ENCODE results near the gene SLC13A1.

The SLC13A1 gene

DNA sequence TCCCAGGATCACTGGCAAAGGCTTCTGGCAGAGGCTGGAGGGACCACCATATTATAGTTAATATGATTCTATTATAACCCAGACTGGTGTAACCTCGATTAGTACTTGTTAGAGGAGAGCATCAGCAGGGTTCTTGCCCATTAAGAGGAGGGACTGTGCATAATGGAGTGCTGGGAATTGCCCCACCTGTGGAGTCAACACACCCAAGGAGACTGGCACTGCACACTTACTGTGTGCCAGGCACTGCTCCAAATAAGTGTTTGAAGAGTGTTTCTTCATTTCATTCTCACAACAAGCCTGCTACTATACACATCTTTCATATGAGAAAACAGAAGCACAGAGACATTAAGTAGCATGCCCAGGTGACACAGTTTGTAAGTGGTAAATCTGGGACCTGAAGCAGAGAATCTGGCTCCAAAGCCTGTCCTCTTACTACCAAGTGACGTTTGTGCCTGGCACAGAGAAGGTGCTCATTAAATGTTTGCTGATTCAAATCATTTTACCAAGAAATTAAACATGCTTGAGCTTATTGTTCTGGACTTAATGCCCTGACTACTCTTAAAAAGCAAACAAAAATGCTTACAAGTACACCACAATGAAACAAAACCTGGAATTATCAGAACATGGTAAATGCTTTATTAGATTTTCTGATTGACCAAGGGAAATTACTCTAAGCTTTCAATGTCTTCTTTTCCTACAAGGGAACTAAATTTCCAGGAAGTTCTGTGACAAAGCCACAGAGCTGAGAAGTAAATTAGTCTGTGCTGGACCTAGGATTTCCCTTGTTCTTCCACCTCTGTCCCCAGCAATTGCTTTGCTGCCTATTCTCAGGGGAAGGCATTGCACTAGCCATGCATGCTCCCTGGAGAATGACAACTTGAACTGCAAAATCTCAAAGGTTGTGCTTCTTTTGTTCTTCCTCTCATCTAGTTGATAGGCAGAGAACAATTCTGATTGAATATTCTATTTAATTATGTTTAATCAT is 809 bp downstream of the SLC13A1 start:
- in situ Hi-C loops (cut with HindIII; ENCODE audit: low pct_ligation_motif_present, low pct_unique_long_range_greater_than_20kb, low sequenced_read_pairs): no loop called here
- no peak for DNase-seq

DNA sequence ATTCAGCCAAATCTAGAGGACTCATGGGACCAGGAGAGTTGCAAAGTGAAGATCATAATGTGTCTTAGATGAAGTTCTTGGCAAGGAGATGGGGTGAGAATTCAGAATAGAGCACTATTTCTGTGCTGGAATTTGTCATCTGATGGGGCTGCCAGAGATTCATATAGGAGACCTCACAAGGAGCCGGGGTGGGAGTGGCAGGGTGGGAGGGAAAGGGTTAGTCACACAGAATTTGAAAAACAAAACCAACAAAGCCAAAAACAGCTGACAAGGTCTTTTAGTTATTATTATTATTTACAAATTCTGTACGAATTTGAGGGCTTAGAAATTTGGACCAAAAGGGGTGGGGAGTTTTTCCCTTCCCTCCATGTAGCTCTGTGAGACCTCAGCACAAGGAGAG is 1.7 kb downstream of the SLC13A1 start:
- no peak for DNase-seq
- in situ Hi-C loops (cut with HindIII; ENCODE audit: low pct_ligation_motif_present, low pct_unique_long_range_greater_than_20kb, low sequenced_read_pairs): no loop called here

DNA sequence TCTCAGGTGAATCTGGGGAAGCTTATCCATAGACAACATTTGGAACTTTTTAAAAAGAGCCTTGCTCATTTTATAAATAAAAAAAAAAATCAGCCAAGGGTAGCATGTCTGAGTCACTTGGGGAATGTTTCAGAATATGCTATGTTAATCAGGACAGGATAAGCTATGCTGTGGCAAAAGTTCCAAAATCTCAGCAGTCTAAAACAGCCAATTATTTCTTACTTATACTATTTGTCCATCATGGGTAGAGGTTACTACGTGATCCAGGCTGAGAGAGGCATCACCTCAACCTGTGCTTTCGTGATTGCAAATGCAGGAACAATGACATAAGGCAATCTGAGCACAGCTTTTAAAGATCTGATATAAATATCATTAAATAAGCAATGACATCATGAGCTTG is 6.5 kb downstream of the SLC13A1 start:
- DNase-seq: no peak
- in situ Hi-C loops (cut with HindIII; ENCODE audit: low pct_ligation_motif_present, low pct_unique_long_range_greater_than_20kb, low sequenced_read_pairs): no loop called here

DNA sequence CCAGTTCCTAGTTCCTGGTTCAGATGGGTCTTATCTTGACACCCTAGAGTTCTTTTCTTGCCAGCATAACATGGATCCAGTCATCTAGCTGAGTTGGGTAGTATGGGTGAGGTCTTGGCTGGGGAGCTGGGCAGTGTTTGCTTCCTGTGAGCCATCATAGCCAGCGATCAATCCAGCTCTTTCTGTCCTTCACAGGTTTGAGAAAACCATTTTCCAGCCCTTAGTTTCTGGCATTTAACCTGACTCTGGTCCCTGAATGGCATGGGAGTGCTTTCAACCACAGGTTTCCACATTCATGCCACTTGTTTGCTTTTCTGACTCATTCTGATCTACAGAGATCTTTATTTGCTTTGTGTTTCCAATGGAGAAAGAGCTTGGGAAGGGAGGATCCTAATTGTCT is 8.6 kb downstream of the SLC13A1 start:
- no peak for DNase-seq

DNA sequence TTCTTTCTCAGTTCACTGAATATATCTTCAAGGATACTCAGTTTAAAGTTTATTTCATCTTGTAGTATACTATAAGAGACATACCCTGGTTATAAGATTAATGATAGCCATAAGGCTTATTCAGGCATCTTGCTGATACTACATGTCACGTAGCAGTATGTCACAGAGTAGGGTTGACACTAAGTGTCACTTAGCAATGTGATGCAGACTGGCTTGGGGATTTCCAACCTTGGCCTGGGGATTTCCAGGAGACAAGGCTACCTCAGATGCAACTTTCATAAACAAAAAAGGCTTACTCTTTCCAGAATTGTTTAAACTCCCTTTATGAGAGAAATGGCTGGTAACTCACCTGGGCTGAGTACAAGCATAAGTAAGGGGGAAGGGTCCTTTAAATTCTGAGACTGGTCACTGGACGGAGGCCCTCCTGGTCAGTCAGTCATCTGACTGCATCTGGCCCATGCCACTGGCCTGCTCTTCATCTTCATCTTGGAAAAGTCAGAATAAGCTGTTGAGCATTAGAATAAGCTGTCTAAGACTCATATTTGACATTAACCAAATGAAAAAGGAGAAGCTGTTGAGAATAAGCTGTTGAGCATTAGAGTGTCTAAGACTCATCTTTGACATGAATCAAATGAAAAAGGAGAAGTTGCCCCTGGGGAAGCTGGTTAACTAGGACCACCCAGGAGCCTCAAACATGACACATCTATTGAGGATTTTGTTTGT is 9.5 kb downstream of the SLC13A1 start:
- in situ Hi-C loops (cut with HindIII; ENCODE audit: low pct_ligation_motif_present, low pct_unique_long_range_greater_than_20kb, low sequenced_read_pairs): no loop called here
- DNase-seq: no peak

More for the DNA sequence above, 8.6 kb downstream of the SLC13A1 start:
- in situ Hi-C loops (cut with HindIII; ENCODE audit: low pct_ligation_motif_present, low pct_unique_long_range_greater_than_20kb, low sequenced_read_pairs): no loop called here

DNA sequence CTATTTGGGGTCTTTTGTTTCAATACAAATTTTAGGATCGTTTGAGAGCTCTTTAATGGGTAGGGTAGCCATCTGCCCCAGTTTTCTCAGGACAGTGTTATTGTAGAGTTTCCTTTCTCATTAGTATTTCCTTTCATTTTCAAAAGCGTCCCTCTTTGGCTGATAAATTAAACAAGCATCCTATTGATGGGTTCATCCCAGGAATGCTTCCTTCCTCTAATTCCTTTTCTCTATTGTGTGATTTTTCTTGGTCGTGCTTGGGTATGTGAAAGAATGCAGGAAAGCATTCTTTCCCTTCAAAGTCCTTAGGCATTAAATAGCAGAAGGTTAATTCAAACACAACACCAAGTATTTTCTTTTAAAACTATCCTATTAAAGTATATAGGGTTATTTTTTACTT is 14.0 kb downstream of the SLC13A1 start:
- DNase-seq: no peak
- in situ Hi-C loops (cut with HindIII; ENCODE audit: low pct_ligation_motif_present, low pct_unique_long_range_greater_than_20kb, low sequenced_read_pairs): no loop called here

DNA sequence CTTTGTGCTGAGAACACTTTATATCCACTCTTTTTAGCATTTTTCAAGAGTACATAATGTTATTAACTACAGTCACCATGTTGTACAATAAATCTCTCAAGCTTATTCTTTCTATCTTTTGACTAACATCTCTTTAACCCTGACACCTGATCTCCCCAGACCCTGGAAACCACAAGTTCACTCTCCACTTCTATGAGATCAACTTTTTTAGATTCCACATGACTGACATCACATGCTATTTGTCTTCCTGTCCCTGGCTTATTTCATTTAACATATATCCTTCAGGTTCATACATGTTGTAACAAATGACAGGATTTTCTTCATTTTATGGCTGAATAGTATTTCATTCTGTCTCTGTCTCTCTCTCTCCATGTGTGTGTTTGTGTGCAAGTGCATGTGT is 15.5 kb downstream of the SLC13A1 start:
- DNase-seq: no peak
- in situ Hi-C loops (cut with HindIII; ENCODE audit: low pct_ligation_motif_present, low pct_unique_long_range_greater_than_20kb, low sequenced_read_pairs): no loop called here

DNA sequence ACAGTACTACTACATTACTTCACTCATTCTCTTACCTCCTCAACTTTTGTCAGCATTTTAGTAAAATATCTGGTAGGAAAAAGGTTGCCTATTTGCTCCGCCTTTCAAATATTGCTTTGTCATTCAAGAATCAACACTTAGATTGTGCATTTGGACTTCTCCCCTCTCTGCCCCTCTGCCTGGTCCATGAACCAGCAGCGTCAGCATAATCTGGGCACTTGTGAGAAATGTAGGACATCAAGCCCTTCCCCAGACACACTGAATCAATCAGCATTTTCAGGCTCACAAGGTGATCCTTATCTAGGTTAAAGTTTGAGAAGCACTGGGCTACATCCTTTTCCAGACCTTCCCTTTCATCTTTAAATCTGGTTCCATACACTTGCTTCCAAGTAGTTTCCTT is 16.3 kb downstream of the SLC13A1 start:
- in situ Hi-C loops (cut with HindIII; ENCODE audit: low pct_ligation_motif_present, low pct_unique_long_range_greater_than_20kb, low sequenced_read_pairs): no loop called here
- DNase-seq: no peak

DNA sequence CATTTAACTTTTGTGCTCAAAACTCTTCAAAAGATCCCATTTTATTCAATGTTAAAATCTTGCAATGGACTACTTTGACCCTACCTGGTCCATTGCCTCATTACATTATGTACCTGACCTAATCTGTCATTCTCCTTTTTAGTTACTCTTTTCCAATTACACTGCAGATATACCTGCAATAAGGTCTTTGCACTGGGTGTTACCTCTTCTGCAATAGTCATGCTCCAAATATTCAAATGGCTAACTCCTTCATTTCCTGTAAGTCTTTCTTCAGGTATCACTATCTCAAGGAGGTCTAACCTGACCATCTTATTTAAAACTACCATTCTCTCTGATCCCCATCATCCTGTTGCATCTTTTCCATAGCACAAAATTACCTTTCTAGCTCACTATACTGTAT is 22.3 kb downstream of the SLC13A1 start:
- in situ Hi-C loops (cut with HindIII; ENCODE audit: low pct_ligation_motif_present, low pct_unique_long_range_greater_than_20kb, low sequenced_read_pairs): no loop called here

DNA sequence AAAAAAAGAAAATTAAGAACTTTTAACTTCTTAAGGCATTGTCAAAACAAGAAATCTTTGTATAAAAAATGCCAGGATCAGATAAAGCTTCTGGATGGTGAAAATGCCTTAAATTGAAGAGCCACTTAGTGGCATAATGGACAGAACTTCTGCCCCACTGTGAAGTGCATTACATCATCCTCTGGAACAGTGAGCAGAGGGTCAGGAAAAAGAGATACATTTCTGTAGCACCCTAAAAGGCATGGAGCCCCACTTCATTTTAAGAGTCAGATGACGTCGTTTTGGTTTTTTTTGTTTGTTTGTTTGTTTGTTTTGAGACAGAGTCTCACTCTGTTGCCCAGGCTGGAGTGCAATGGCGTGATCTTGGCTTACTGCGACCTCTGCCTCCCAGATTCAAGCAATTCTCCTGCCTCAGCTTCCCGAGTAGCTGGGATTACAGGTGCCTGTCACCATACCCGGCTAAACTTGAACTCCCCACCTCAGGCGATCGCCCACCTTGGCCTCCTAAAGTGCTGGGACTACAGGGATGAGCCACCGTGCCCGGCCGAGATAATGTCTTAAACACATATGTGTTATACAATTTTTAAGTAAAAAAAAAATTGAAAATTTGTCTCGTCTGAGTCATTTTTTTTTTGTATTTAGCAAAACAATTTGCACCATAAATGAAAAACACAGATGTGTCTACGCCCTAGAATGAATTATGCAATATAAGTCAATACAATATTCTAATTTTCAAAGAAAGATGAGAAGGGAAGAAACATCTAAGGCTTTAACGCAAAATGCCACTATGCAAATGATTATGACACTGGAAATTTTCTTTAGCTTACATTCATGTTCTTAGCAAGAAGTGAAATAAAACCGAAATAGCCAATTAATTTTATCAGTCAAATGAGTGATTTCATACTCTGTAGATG is 29.2 kb downstream of the SLC13A1 start:
- in situ Hi-C loops (cut with HindIII; ENCODE audit: low pct_ligation_motif_present, low pct_unique_long_range_greater_than_20kb, low sequenced_read_pairs): no loop called here
- no peak for DNase-seq

More for the DNA sequence above, 22.3 kb downstream of the SLC13A1 start:
- no peak for DNase-seq

DNA sequence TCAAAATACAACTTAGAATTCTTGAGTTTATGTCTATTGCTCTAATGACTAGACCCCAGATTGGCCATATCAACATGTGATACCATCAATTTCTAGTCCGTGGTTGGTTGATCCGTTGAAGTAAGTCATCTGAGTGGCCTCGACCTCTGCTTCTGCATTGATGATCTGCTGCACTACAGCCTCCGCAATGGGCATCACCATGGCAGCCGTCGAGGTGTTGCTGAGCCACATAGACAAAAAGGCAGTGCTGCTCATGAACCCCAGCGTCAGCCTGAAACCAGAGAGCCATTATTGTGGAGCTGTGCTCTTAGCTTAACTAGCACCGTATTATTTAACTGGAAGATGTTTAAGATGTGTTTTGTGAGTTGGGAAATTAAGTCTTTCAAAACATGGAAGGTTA is 30.7 kb downstream of the SLC13A1 start:
- in situ Hi-C loops (cut with HindIII; ENCODE audit: low pct_ligation_motif_present, low pct_unique_long_range_greater_than_20kb, low sequenced_read_pairs): no loop called here
- no peak for DNase-seq

DNA sequence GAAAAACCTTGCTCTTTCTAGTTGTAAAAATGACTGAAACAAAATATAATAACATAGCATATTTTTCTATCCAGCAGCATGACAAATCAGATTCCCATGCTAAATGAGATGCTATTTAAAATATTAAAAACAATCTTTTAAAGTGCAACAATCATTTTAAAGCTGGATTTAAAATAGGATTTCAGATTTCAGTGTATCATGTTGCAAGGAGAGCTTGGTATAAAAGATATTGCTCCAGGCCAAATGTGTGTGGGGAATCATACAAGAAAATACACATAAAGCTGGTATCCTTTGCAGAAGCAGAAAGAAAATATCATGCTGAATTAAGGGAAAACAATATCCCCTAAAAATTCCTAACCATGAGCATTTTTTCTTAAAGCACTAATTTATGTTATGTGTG is 42.2 kb downstream of the SLC13A1 start:
- in situ Hi-C loops (cut with HindIII; ENCODE audit: low pct_ligation_motif_present, low pct_unique_long_range_greater_than_20kb, low sequenced_read_pairs): no loop called here
- no peak for DNase-seq

DNA sequence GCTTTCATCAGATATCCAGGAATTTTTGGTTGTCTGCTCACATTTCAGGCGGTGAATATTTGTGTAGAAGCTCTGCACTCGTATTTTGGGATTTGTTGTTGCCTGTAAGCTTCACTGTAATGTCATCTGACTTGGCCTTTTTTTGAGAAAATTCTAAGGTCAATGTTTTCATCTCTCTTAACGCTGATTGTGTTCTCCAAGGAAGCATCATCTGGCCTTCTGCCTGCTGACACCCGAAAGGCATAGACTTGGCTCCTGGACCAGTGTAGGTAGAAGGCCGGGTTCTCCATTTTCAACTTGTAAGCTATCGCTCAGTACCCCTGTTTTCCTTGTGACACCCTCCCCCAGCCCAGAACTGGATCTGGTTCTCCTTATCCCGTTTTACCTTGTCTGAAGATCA is 44.2 kb downstream of the SLC13A1 start:
- no peak for DNase-seq
- in situ Hi-C loops (cut with HindIII; ENCODE audit: low pct_ligation_motif_present, low pct_unique_long_range_greater_than_20kb, low sequenced_read_pairs): no loop called here

DNA sequence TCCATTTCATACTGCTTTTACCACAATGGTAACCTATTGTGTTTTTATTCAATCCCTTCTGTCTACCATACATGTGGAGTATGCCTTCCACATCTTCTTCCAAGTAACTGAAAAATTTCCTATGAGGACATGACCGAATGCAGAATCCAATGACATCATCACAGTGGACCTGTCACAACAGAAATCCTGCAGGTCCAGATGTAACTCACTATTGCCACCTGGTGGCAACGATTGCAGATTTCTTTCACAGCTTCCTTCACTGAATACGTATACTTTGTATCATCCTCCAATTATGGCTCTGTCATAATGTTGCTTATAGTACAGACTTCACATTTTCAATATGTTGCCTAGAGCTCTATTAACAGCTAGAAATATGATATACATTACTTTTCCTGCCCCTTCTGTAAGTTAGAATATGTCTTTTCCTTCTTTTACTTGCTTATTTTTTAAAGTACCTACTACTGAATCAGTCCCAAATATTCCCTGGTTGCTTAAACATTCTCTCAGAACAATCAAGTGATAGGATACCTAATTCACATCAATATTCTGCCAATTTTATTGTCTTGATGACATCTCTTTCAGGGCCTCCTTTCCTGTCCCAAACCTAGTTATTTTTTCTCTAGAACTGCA is 45.4 kb downstream of the SLC13A1 start:
- in situ Hi-C loops (cut with HindIII; ENCODE audit: low pct_ligation_motif_present, low pct_unique_long_range_greater_than_20kb, low sequenced_read_pairs): no loop called here
- DNase-seq: peak; percentile 91

DNA sequence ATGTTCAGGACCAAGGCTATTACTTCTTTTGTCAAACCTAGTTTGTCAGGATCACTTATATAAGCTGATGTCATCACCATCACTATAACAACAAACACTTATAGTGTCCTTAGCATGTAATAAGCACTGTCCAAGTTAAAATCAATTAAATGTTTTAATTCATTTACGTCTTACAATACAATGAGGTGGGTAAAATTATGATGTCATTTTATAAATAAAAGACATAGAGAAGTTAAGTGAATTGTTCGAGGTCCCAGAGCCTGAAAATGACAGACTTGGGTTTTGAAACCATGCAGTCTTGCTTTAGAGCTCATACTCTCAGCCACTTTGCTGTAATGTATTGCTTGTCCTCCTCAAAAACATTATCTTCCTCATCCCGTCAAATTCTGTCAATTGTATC is 48.3 kb downstream of the SLC13A1 start:
- in situ Hi-C loops (cut with HindIII; ENCODE audit: low pct_ligation_motif_present, low pct_unique_long_range_greater_than_20kb, low sequenced_read_pairs): no loop called here
- DNase-seq: no peak

DNA sequence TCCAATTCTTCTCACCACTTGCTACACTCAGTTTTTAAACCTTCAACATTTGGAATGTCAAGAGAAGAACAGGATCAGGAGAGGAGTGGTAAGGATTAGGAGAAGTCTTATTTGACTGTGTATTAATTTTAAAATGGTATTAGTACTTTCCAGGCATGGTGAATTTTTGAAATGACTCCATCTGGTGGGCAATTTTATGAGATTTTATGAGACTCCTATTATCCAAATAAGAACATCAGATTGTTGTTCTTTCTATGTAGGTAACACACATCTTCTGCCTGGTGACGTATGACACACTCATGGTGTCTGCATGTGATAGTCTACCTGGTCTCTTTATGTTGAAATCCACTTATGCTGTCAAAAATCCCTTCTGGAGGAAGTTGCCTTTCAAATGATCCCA is 51.0 kb downstream of the SLC13A1 start:
- DNase-seq: no peak
- in situ Hi-C loops (cut with HindIII; ENCODE audit: low pct_ligation_motif_present, low pct_unique_long_range_greater_than_20kb, low sequenced_read_pairs): no loop called here

DNA sequence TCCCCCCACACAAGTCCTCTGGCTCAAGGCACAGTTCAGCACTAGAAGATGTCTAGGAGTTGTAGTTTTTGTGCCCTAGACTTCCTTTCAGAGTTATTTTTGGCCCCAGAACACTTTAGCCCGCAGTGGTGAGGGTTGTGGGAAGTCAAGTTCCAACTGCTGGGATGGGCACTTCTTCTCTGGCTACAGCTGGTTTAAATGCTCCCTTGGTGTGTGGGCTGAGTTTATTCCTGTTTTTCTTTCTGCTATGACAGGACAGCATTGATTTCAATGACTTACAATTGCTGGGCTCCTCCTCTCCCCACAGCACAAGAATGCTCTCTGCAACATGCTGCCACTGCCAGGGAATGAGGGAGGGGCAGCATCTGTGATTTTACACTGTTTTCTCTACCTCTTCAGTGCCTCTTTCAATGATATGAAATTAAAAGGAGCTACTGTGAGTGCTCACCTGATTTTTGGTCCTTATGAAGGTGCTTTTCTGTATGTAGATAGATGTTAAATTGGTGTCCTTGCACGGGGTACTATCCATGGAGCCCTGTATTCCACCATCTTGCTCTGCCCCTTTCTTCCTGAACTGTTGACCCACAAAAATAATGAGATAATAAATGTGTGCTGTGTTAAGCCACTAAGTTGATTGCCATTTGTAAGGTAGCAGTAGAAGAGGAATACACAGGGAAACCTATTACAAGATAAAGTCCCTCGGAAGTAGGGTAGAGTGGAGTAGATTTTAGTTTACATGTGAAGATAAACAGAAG is 56.3 kb downstream of the SLC13A1 start:
- DNase-seq: no peak
- in situ Hi-C loops (cut with HindIII; ENCODE audit: low pct_ligation_motif_present, low pct_unique_long_range_greater_than_20kb, low sequenced_read_pairs): no loop called here

DNA sequence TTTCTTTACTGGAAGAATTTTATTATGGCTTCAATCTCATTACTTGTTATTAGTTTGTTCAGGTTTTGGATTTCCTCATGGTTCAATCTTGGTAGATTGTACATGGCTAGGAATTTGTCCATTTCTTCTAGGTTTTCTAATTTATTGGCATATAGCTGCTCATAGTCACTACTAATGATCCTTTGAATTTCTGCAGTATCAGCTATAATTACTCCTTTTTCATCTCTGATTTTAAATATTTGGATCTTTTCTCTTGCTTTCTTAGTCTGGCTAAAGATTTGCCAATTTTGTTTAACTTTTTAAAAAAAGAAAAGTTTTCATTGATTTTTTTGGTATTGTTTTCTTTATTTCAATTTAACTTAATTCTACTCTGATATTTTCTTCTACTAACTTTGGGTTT is 59.2 kb downstream of the SLC13A1 start:
- in situ Hi-C loops (cut with HindIII; ENCODE audit: low pct_ligation_motif_present, low pct_unique_long_range_greater_than_20kb, low sequenced_read_pairs): no loop called here
- DNase-seq: no peak

All from ACHN (cell line).